Inferior parietal cortex (tissue), 1 donor: ENCODE results near the gene SESN3.
"Not testable (repeated sequence)": the region's sequence is repeated elsewhere in the genome, so short reads cannot be mapped to it uniquely, and the experiment has no call there.

Experiments used
- DNase-seq: peaks from one replicate; pipeline ENCODE4 v3.0.0-alpha.2; 2016; ENCODE audit errors: extremely low spot score

SESN3 gene

GRCh38 chr11:95219599-95219998 is 11.4 kb downstream of the SESN3 start:
- no peak for DNase-seq

- no peak for DNase-seq
Observed at GRCh38 chr11:95218149-95218548, 12.9 kb downstream of the SESN3 start.

- no peak for DNase-seq
Observed at GRCh38 chr11:95212609-95213008, 18.4 kb downstream of the SESN3 start.

GRCh38 chr11:95209535-95209934 is 21.5 kb downstream of the SESN3 start:
- DNase-seq, result not testable (repeated sequence)

- DNase-seq, result no peak
Observed at GRCh38 chr11:95200781-95201457, 30.1 kb downstream of the SESN3 start.

- DNase-seq, result no peak
Observed at GRCh38 chr11:95195831-95196230, 35.2 kb downstream of the SESN3 start.

- DNase-seq, result no peak
Observed at GRCh38 chr11:95193541-95193940, 37.5 kb downstream of the SESN3 start.

GRCh38 chr11:95192717-95193116 is 38.3 kb downstream of the SESN3 start:
- no peak for DNase-seq

- DNase-seq, result no peak
Observed at GRCh38 chr11:95187723-95188122, 43.3 kb downstream of the SESN3 start.

GRCh38 chr11:95182397-95182796 is 48.6 kb downstream of the SESN3 start:
- DNase-seq, result no peak

- no peak for DNase-seq
Observed at GRCh38 chr11:95175818-95176380, 55.1 kb downstream of the SESN3 start.

GRCh38 chr11:95170294-95170693 is 60.7 kb downstream of the SESN3 start:
- no peak for DNase-seq

GRCh38 chr11:95166781-95167180 is 64.2 kb downstream of the SESN3 start:
- no peak for DNase-seq

- DNase-seq, result no peak
Observed at GRCh38 chr11:95165638-95166037, 65.4 kb downstream of the SESN3 start.

- no peak for DNase-seq
Observed at GRCh38 chr11:95163106-95163505, 67.9 kb downstream of the SESN3 start.

- DNase-seq, result no peak
Observed at GRCh38 chr11:95161248-95161647, 69.8 kb downstream of the SESN3 start.

- DNase-seq, result no peak
Observed at GRCh38 chr11:95157824-95158223, 73.2 kb downstream of the SESN3 start.

GRCh38 chr11:95156916-95157541 is 74.0 kb downstream of the SESN3 start:
- no peak for DNase-seq

GRCh38 chr11:95156133-95156721 is 74.8 kb downstream of the SESN3 start:
- DNase-seq, result no peak

GRCh38 chr11:95155385-95155784 is 75.6 kb downstream of the SESN3 start:
- DNase-seq, result no peak

GRCh38 chr11:95154514-95154913 is 76.5 kb downstream of the SESN3 start:
- DNase-seq, result no peak

- no peak for DNase-seq
Observed at GRCh38 chr11:95153857-95154246, 77.2 kb downstream of the SESN3 start.
